Activated CD4-positive, alpha-beta memory T cell treated with anti-CD3 and anti-CD28 coated beads, Interleukin-2, amount 10 ng/mL, durations not matched to agents 7 days and 5 days (primary cell): ENCODE results near the gene GPRC5A. TPM values are rescaled to one million over a fixed set of nuclear protein-coding genes. Genes with fewer than 3 reads are reported as not detected.

Source experiments
- CTCF ChIA-PET: fragments of 350-600 bp; sonication (Branson Sonifier 250); formaldehyde crosslinking; loops from one replicate; lab custom pipeline; 2021; ENCODE audit warnings: antibody characterized with exemption, inconsistent platforms; lab: Charles Lee
- POLR2A ChIA-PET: fragments of 350-600 bp; sonication (Branson Sonifier 250); formaldehyde crosslinking; loops from one replicate; lab custom pipeline; 2021; ENCODE audit warnings: antibody characterized with exemption; lab: Charles Lee
- DNase-seq: peaks from one replicate; pipeline ENCODE4 v3.0.0-alpha.2; 2020
- H3K27ac Mint-ChIP-seq: one replicate; pipeline ENCODE4 v1.8.0; 2021; ENCODE audit warnings: mild to moderate bottlenecking, mixed read lengths
- H3K27me3 Mint-ChIP-seq: one replicate; pipeline ENCODE4 v1.8.0; 2021; ENCODE audit warnings: mixed read lengths
- H3K36me3 Mint-ChIP-seq: one replicate; pipeline ENCODE4 v1.8.0; 2021; ENCODE audit warnings: low read depth, mixed read lengths
- H3K4me1 Mint-ChIP-seq: one replicate; pipeline ENCODE4 v1.8.0; 2021; ENCODE audit warnings: mixed read lengths
- H3K4me3 Mint-ChIP-seq: one replicate; pipeline ENCODE4 v1.8.0; 2021; ENCODE audit warnings: mild to moderate bottlenecking, mixed read lengths
- H3K9me3 Mint-ChIP-seq: one replicate; pipeline ENCODE4 v1.8.0; 2021; ENCODE audit warnings: mixed read lengths
- total RNA-seq, 2 experiments: library from RNA; stranded (reverse); gene quantifications; one replicate each; pipeline ENCODE4 v1.2.3, GENCODE V29; 2021

The GPRC5A gene
- total RNA-seq, 2 experiments from 2014 or later: 0.03 to 0.05 TPM

DNA sequence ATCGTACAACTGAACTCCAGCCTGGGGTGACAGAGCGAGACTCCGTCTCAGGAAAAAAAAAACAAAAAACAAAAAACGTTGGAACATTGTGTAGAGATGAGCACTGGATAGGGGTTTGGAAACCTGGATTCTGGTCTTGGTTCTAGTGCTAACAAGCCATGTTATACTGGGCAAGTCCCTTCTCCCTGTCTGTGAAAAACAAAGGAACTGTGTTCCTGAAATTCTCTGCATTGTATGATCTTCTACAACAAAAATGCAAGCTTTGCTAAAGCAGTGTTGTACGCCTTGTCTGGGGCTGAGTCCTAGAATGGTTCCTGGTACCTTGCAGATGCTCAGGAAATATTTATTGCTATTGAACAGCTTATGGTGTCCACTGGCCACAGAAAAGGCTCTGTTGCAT, 47.2 kb downstream of the GPRC5A start:
- Mint-ChIP-seq H3K4me1 (no peaks in the 10 kb centered on the region), H3K27me3 (peaks cover 20% of the 10 kb centered on the region), H3K4me3 (no peak overlapping the region), H3K9me3 (no peaks in the 10 kb centered on the region), H3K36me3 (no peaks in the 10 kb centered on the region), H3K27ac (no peak overlapping the region)
- POLR2A ChIA-PET: no interaction called here
- CTCF ChIA-PET: interaction anchor here (1.6 kb wide), 1 partner anchor 22 kb away, joined by 3 read pairs; no protein-coding TSS in a partner anchor
- no peak for DNase-seq

DNA sequence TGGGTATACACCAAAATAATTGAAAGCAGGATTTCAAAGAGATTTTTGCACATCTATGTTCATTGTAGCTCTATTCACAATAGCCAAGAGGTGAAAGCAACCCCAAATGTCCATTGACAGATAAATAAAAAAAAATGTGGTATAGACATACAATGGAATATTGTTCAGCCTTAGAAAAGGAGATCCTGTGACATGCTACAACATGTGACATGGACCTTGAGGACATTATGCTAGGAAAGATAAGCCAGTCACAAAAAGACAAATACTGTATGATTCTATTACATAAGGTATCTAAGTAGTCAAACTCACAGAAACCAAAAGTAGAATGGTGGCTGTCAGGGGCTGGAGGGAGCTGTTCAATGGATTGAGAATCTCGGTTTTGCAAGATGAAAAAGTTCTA, 48.5 kb downstream of the GPRC5A start:
- Mint-ChIP-seq H3K27ac (no peak overlapping the region), H3K27me3 (peaks cover 11% of the 10 kb centered on the region), H3K36me3 (no peaks in the 10 kb centered on the region), H3K4me3 (no peak overlapping the region), H3K4me1 (no peaks in the 10 kb centered on the region), H3K9me3 (no peaks in the 10 kb centered on the region)
- DNase-seq: no peak
- ChIA-PET POLR2A (no interaction called here), CTCF (interaction anchor here (1.0 kb wide), 1 partner anchor 24 kb away, joined by 4 read pairs; no protein-coding TSS in a partner anchor)

DNA sequence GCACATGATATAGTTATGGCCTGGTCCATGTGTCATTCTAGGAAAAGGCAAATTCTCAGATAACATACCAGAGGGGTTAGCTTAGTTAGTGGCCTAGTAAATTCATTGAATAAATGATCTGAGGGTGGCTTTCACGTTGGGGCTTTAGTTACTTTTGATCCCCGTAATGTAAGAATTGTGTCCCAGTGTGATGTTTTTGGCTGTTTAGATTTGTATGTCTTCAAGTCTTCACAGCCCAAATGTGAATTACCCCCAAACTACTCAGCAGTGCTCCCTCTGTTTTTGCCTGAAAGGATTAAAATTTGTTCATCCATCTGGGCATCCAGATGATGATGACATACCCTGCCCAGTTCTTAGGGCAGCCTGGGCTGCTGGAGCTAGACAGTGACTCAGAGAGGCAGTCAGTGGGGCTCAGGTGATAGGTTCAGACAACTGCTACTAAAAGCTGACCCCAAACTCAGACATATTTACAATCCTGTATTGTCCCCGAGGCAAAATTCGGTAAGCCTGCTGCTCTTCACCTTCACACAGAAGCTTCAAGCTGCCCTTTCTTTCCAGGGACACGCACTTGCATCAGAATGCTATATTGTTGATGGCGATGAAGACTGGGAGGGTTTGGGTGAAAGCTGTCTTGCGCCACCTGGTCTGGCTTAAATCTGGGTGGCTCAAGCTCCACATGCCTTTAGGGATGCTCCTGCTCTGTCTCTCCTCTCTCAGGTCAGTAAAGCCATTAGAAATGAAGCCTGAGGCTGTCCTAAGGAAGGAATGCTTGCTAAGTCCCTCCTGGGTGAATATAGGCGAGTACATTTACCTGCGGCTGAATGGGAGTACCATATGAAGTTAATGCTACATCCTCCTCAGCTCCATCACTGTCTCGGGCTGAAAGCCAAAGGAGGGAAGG, 50.3 kb downstream of the GPRC5A start:
- no peaks in the 10 kb centered on the region for H3K9me3 Mint-ChIP-seq
- H3K4me1 Mint-ChIP-seq: no peaks in the 10 kb centered on the region
- POLR2A ChIA-PET: no interaction called here
- H3K4me3 Mint-ChIP-seq: no peak overlapping the region
- H3K36me3 Mint-ChIP-seq: no peaks in the 10 kb centered on the region
- no peak overlapping the region for H3K27ac Mint-ChIP-seq
- CTCF ChIA-PET: no interaction called here
- no peak for DNase-seq
- peaks cover 5% of the 10 kb centered on the region for H3K27me3 Mint-ChIP-seq

DNA sequence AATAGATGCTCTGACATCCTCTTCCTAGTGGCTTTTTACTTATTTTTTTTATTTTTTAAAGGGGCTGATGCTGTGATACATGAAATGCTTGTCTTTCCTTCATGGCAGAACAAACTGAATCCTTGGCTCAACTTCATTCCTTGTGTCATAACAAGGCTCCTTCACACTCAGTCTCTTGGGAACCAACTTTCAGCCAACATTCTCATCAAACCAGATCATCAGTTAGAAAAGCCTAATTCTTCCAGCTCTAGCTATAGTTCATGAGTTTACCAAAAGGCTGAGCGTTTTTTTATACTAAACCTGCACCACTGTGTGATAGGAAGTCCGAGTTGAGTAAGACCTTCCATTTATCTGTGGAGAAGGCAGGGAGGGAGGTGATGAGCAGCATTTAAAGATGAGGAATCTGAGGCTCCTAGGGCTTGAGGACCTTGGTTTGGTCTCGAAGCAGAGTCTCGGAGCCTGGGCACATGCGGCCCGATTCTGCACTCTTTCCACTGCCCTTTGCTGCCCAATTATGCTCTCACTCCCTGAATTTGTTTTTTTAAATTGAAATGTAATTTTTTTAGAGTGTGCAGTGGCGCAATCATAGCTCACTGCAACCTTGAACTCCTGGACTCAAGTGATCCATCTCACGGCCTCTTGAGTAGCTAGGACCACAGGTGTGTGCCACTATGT, 52.4 kb downstream of the GPRC5A start:
- DNase-seq: no peak
- ChIA-PET CTCF (interaction anchor here (1.0 to 1.7 kb wide), 2 partner anchors 52 to 99 kb away, joined by 3 read pairs; partner anchors contain the start of gene GPRC5A), POLR2A (no interaction called here)
- peaks cover 2% of the 10 kb centered on the region for H3K4me1 Mint-ChIP-seq
- no peaks in the 10 kb centered on the region for H3K36me3 Mint-ChIP-seq
- H3K27ac Mint-ChIP-seq: no peak overlapping the region
- no peaks in the 10 kb centered on the region for H3K9me3 Mint-ChIP-seq
- no peak overlapping the region for H3K4me3 Mint-ChIP-seq
- H3K27me3 Mint-ChIP-seq: peaks cover under 1% of the 10 kb centered on the region

DNA sequence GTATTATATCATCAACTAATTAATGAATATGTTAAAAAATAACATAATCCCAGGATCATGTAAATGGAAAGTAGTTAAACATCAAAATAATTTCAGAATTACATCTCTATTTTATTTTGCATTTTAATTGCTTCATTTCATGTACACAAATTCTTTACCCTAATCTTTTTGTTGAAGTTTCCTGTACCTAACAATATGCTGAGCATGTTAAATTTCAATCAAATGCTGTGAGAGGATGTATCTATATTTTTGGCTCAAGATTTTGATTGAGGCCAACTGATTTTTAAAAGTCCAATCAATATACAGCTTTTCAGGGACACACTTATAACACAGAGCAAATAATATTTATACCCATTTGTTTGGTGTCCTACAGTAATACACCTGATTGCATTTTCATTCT, 54.2 kb downstream of the GPRC5A start:
- H3K27ac Mint-ChIP-seq: no peak overlapping the region
- DNase-seq: no peak
- peaks cover 2% of the 10 kb centered on the region for H3K4me1 Mint-ChIP-seq
- ChIA-PET CTCF (no interaction called here), POLR2A (no interaction called here)
- no peak overlapping the region for H3K4me3 Mint-ChIP-seq
- no peaks in the 10 kb centered on the region for H3K36me3 Mint-ChIP-seq
- H3K27me3 Mint-ChIP-seq: peaks cover 4% of the 10 kb centered on the region
- H3K9me3 Mint-ChIP-seq: no peaks in the 10 kb centered on the region

DNA sequence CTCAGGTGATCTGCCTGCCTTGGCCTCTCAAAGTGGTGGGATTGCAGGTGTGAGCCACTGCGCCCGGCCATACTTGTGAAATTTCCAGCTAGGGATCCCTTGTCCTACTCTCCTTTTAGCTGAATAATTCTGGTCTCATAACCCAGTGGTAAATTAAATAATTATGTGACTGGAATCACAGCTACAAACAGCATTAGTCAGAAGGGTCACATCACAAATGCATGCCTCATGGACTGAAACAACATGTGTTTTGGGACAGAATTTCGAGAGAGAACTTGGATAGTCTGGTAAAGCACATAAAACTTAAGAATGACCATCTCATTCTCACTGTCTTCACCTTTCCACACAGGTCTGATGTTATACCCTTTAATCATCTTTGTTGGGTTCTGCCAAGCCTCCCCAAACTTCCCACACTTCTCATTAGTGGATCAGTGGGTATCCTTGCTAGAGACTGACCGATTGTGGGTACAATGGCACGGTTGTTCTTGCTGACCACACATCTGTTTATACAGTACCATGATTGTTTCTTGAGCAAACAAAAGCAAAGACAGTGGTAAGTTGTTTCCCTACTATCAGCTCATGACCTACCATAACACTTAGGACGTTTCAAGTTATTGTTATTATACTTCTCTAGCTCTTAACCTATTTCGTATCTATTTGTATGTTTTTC, 55.5 kb downstream of the GPRC5A start:
- no peaks in the 10 kb centered on the region for H3K9me3 Mint-ChIP-seq
- H3K27ac Mint-ChIP-seq: no peak overlapping the region
- H3K27me3 Mint-ChIP-seq: peaks cover 4% of the 10 kb centered on the region
- no peak for DNase-seq
- CTCF ChIA-PET: no interaction called here
- H3K4me3 Mint-ChIP-seq: no peak overlapping the region
- no peaks in the 10 kb centered on the region for H3K36me3 Mint-ChIP-seq
- H3K4me1 Mint-ChIP-seq: peaks cover 2% of the 10 kb centered on the region
- POLR2A ChIA-PET: no interaction called here

DNA sequence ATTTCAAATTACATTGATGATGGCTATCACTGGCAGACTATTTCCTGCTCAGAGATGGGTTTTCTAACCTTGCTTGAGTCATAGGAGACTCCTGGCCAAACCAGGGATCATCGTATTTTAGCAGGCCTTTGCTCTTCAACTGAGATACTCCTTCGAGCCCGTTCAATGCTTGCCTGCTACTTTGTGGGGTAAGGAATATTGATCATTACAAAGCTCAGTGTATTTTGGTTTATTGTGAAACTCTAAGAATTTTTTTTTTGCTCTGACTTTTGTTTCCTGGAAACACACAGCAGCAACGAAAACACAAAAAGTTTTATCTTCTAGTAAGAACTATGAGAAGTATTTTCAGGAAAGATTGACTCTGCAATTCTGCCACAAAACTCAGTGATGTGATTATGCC, 56.5 kb downstream of the GPRC5A start:
- Mint-ChIP-seq H3K27me3 (peaks cover 7% of the 10 kb centered on the region), H3K4me3 (no peak overlapping the region), H3K4me1 (peaks cover 2% of the 10 kb centered on the region), H3K27ac (no peak overlapping the region), H3K36me3 (no peaks in the 10 kb centered on the region), H3K9me3 (no peaks in the 10 kb centered on the region)
- ChIA-PET CTCF (no interaction called here), POLR2A (no interaction called here)
- no peak for DNase-seq

DNA sequence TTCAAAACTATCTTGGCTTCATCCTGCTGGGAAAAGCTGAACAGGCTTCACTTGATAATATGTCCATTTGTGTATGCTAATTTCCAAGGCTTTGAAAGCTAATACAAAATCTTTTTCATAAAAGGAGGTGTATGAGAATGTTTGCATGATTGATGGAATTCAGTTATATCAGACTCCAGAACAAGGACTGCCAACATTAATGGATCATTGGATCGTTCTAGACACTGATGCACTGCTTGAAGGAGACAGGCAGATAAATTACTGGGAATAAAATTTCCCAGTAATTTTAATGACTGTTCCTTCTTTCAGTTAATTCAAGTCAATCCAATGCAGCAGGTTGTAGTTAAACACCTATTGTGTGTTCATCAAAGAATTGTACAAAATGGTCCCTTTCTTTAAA, 60.1 kb downstream of the GPRC5A start:
- POLR2A ChIA-PET: no interaction called here
- peaks cover 10% of the 10 kb centered on the region for H3K27me3 Mint-ChIP-seq

DNA sequence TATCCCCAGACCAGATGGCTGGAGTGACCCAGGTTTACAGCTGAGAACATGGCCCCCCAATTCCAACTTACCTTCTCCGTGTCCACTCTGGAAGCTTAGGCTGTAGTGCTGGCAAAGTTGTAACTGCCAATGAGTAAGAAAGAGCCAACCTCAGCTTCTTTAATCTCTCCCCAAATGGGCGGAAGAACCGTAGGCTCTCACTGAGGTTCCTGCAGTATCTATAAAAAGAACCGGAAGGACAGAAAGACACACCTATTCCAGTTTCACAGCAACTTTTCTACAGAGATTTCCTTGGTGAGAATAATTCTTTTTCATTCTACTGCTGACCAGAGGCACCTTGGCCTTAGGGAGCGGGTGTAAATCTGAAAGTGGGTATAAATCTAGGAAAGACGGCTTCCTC, 60.7 kb downstream of the GPRC5A start, which contains the start of gene GPRC5D:
TSS of gene GPRC5D (minus strand) at position 135 of the 400 bp plus-strand sequence. CDS start 1,786 bp downstream, outside the sequence.
- ChIA-PET POLR2A (no interaction called here), CTCF (no interaction called here)
- H3K27me3 Mint-ChIP-seq: peaks cover 10% of the 10 kb centered on the region
- no peak for DNase-seq
- H3K27ac Mint-ChIP-seq: no peak within 1 kb of the TSS
- no peaks in the 10 kb centered on the region for H3K36me3 Mint-ChIP-seq
- H3K9me3 Mint-ChIP-seq: no peaks in the 10 kb centered on the region
- no peak within 1 kb of the TSS for H3K4me3 Mint-ChIP-seq
- H3K4me1 Mint-ChIP-seq: peaks cover 2% of the 10 kb centered on the region

More for the DNA sequence above, 60.1 kb downstream of the GPRC5A start:
- DNase-seq: no peak
- H3K27ac Mint-ChIP-seq: no peak overlapping the region
- H3K36me3 Mint-ChIP-seq: no peaks in the 10 kb centered on the region
- H3K9me3 Mint-ChIP-seq: no peaks in the 10 kb centered on the region
- CTCF ChIA-PET: no interaction called here
- peaks cover 2% of the 10 kb centered on the region for H3K4me1 Mint-ChIP-seq
- H3K4me3 Mint-ChIP-seq: no peak overlapping the region

DNA sequence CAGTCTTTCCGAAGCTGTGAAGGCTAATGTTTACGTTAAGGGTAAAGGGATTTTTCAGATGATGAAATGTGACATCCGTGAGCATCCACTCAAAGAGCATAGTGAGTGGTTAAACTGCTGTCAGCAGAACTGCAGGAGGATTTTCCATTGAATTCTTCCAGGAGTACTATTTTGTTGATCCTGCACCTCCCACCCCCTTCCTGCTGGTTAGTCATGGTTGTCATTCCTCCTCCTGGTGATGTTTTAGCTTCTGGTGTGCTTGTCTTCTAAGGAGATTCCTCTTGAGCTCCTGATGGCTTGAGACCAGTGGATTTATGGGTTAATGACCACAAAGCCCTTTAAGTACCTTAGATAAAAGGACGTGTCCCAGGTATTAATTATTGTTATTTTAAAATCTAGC, 63.0 kb downstream of the GPRC5A start:
- H3K27me3 Mint-ChIP-seq: peaks cover 11% of the 10 kb centered on the region
- no peak overlapping the region for H3K4me3 Mint-ChIP-seq
- no peak overlapping the region for H3K27ac Mint-ChIP-seq
- H3K4me1 Mint-ChIP-seq: no peaks in the 10 kb centered on the region
- no peaks in the 10 kb centered on the region for H3K36me3 Mint-ChIP-seq
- no peak for DNase-seq
- no peaks in the 10 kb centered on the region for H3K9me3 Mint-ChIP-seq
- ChIA-PET CTCF (no interaction called here), POLR2A (no interaction called here)

DNA sequence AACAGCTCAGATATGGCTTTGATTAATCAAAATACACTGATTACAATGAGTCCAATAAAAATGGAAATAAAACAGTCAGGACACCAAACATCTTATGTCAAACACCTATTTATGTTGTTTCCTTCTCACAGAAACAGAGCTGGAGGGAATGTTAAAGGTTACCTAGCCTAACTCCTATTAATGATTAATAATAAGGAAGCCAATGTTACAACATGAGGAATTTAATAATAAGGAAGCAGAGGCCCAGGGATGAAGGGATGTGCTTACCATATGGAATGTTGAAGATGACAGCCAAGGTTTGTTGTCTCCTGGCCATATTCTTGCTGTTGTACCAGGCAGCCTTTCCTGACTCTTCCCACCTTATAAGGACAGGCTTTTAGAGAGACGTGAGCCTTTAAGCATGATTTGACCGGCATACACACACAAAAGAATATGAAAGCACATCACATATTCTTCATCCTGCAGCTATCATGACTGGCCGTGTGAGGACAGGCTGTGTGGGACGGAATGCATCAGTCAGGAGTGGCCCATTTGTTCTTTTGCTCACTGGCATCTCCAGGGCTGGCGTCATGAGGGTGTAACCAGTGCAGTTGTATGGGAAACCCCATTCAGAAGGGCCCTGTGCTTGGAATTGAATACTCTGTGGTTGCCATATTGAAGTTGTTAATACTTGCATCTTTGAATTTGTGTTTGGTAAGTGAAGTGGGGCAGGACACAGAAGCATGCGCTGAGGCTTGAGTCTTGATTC, 63.7 kb downstream of the GPRC5A start:
- POLR2A ChIA-PET: no interaction called here
- Mint-ChIP-seq H3K27ac (no peak overlapping the region), H3K36me3 (no peaks in the 10 kb centered on the region), H3K4me1 (no peaks in the 10 kb centered on the region), H3K27me3 (peaks cover 11% of the 10 kb centered on the region), H3K4me3 (no peak overlapping the region), H3K9me3 (no peaks in the 10 kb centered on the region)
- no peak for DNase-seq
- CTCF ChIA-PET: interaction anchor here (1.0 kb wide), 1 partner anchor 39 kb away, joined by 4 read pairs; no protein-coding TSS in a partner anchor

DNA sequence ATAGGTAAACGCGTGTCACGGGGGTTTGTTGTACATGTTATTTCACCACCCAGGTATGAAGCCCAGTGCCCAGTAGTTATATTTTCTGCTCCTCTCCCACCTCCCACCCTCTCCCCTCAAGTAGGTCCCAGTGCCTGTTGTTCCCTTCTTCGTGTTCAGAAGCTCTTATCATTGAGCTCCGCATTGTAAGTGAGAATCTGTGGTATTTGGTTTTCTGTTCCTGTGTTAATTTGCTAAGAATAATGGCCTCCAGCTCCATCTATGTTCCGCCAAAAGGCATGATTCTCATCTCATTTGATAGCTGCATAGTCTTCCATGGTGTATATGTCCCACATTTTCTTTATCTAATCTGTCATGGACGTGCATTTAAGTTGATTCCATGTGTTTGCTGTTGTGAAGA, 67.5 kb downstream of the GPRC5A start:
- Mint-ChIP-seq H3K4me3 (no peak overlapping the region), H3K4me1 (peaks cover 3% of the 10 kb centered on the region), H3K9me3 (no peaks in the 10 kb centered on the region), H3K27me3 (peaks cover 3% of the 10 kb centered on the region), H3K27ac (no peak overlapping the region), H3K36me3 (no peaks in the 10 kb centered on the region)
- ChIA-PET CTCF (no interaction called here), POLR2A (no interaction called here)
- no peak for DNase-seq
